ENCODE measurements around the gene ACOT7. TPM values are rescaled to one million over a fixed set of nuclear protein-coding genes. Genes with fewer than 3 reads are reported as not detected.
A peak's percentile ranks its signal among the peaks of the same experiment; 100 is the strongest.

ACOT7 gene
- total RNA-seq, 4 donors from 2014 or later, result 5.6 to 55.0 (median 31.0) TPM

DNA sequence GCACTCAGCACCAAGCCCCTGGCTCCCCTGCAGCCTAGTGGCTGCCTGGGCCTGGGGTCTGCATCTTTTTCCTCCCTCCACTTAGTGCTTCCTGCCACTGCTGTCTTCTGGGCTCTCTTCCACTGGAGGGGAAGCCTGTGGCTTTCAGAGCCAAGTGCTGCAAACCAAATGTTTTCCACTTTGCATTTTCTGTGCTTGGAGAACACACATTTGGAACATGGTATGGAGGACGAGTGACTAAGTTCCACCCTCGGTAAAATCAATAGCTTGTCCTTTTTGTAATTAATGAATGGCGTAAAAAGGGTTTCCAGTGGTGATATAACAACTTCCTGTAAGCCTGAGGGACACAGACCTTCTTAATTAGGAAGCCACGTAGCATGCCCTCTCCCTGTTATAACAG lies 122.6 kb downstream of the ACOT7 start:
- in situ Hi-C loops (cut with MboI; ENCODE audit: low pct_ligation_motif_present in 1 of 4, low pct_unique_long_range_greater_than_20kb in 1 of 4, low sequenced_read_pairs in 3 of 4) (no loop called here), intact Hi-C loops (cut with DNase I; ENCODE audit: low total_unique reads) (no loop called here)
- no peaks in the 10 kb centered on the region for H3K9me3 ChIP-seq
- peak overlapping the region; percentile 58 to 81 (median 68) for H3K27ac ChIP-seq
- DNase-seq, result no peak
- no peaks in the 10 kb centered on the region for H3K36me3 ChIP-seq
- TF ChIP-seq POLR2AphosphoS5 (IDR thresholded peaks at IDR 0.05) (no peak), CTCF (IDR thresholded peaks at IDR 0.05) (no peak), POLR2A (IDR thresholded peaks at IDR 0.05) (no peak), EP300 (IDR thresholded peaks at IDR 0.05; ENCODE audit: low read depth) (no peak)
- H3K27me3 ChIP-seq, result no peaks in the 10 kb centered on the region
- H3K4me1 ChIP-seq, result peaks cover 13 to 44% (median 33%) of the 10 kb centered on the region in 4 donors
- H3K4me3 ChIP-seq, result no peak overlapping the region
- 40 to 45% methylated on average over 1 to 4 of the region's 4 CpGs for WGBS, 2 donors (ENCODE audit: low coverage in 1 of 2)

- Histone ChIP-seq H3K4me1 (peaks cover 12 to 41% (median 29%) of the 10 kb centered on the region in 4 donors), H3K27ac (peak overlapping the region; percentile 58 to 81 (median 68)), H3K9me3 (no peaks in the 10 kb centered on the region), H3K4me3 (no peak overlapping the region), H3K36me3 (no peaks in the 10 kb centered on the region), H3K27me3 (no peaks in the 10 kb centered on the region)
- no peak for TF ChIP-seq POLR2A (IDR thresholded peaks at IDR 0.05)
- TF ChIP-seq EP300 (IDR thresholded peaks at IDR 0.05; ENCODE audit: low read depth), result no peak
- TF ChIP-seq CTCF (IDR thresholded peaks at IDR 0.05), result no peak
- TF ChIP-seq POLR2AphosphoS5 (IDR thresholded peaks at IDR 0.05), result no peak
- in situ Hi-C loops (cut with MboI; ENCODE audit: low pct_ligation_motif_present in 1 of 4, low pct_unique_long_range_greater_than_20kb in 1 of 4, low sequenced_read_pairs in 3 of 4) (no loop called here), intact Hi-C loops (cut with DNase I; ENCODE audit: low total_unique reads) (no loop called here)
- 33% methylated on average over 7 of the region's 8 CpGs; no CpG with 5 or more reads in 1 of the 2 donors for WGBS, 2 donors (ENCODE audit: low coverage in 1 of 2)
- peak; percentile 45 for DNase-seq
Measured at GRCh38 chr1:6270401-6270800, 123.2 kb downstream of the ACOT7 start.

DNA sequence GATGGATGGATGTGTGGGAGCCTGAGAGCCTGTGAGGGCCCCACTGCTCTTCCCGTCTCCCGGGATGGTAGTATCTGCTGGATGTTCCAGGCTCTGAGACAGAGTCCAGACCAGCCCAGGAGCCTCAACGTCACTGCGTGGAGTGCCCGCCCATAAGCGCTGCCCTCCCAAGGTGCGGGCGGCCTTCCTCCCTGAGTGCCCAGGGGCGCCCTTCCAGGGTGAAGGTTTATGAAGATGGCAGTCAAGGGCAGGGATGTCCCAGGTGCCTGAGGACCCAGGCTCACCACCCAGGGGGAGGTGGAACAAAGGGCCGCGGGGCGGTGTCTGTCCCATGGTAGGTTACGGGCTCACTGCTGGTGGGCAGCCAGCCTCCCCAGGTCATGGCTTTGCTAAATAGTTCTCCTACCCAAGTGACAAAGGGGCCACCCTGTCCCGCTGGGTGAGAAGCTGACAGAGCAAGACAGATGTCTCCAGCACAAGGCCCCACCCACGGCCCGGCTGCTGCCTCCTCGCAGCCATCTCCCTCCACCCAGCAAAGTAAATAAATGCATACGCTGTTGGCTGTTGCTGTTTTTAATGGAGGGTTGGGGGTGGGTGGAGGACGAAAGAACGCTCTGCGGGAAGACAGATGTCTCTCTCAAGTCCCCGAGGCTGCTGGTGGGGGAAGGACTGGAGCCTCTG lies 123.7 kb downstream of the ACOT7 start:
- H3K4me1 ChIP-seq, result peaks cover 12 to 41% (median 29%) of the 10 kb centered on the region in 4 donors
- in situ Hi-C loops (cut with MboI; ENCODE audit: low pct_ligation_motif_present in 1 of 4, low pct_unique_long_range_greater_than_20kb in 1 of 4, low sequenced_read_pairs in 3 of 4), result no loop called here
- DNase-seq, result peak; percentile 76

DNA sequence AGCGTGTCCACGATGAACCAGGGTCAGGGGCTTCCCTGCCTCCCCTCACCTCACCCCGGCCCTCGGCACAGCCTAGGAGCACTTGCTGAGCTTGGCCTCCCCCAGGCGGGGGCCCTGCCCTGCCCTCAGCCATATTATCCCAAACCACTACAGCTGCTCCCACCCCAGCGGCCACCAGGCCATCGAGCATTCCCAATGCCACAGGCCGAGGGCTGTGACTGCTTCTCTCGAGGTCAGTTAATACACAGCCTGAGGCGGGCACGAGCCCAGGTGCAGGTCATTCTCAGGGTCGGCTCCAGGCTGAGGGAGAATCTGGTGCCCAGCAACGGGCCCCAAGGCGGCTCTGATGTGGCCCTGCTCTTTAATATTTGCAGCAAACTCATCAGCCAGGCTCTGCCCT lies 124.3 kb downstream of the ACOT7 start:
- Histone ChIP-seq H3K4me1 (peaks cover 12 to 41% (median 29%) of the 10 kb centered on the region in 4 donors), H3K27ac (peak overlapping the region; percentile 58 to 81 (median 68)), H3K36me3 (no peaks in the 10 kb centered on the region), H3K27me3 (no peaks in the 10 kb centered on the region), H3K9me3 (no peaks in the 10 kb centered on the region), H3K4me3 (no peak overlapping the region)
- no peak for TF ChIP-seq POLR2A (IDR thresholded peaks at IDR 0.05)
- intact Hi-C loops (cut with DNase I; ENCODE audit: low total_unique reads) (no loop called here), in situ Hi-C loops (cut with MboI; ENCODE audit: low pct_ligation_motif_present in 1 of 4, low pct_unique_long_range_greater_than_20kb in 1 of 4, low sequenced_read_pairs in 3 of 4) (no loop called here)
- WGBS, 2 donors (ENCODE audit: low coverage in 1 of 2), result 70 to 86% methylated on average over 2 to 14 of the region's 14 CpGs
- no peak for DNase-seq

More for the DNA sequence above, 123.7 kb downstream of the ACOT7 start:
- intact Hi-C loops (cut with DNase I; ENCODE audit: low total_unique reads), result no loop called here
- no peak for TF ChIP-seq EP300 (IDR thresholded peaks at IDR 0.05; ENCODE audit: low read depth)
- TF ChIP-seq CTCF (IDR thresholded peaks at IDR 0.05), result no peak
- TF ChIP-seq POLR2AphosphoS5 (IDR thresholded peaks at IDR 0.05), result peak in 1 of 3 donors; percentile 9
- TF ChIP-seq POLR2A (IDR thresholded peaks at IDR 0.05), result peak; percentile 23
- no peaks in the 10 kb centered on the region for H3K9me3 ChIP-seq
- WGBS, 2 donors (ENCODE audit: low coverage in 1 of 2), result 41% methylated on average over 21 of the region's 22 CpGs; no CpG with 5 or more reads in 1 of the 2 donors
- H3K27me3 ChIP-seq, result no peaks in the 10 kb centered on the region
- H3K4me3 ChIP-seq, result no peak overlapping the region
- peak overlapping the region; percentile 58 to 81 (median 68) for H3K27ac ChIP-seq
- H3K36me3 ChIP-seq, result no peaks in the 10 kb centered on the region

All from transverse colon (tissue), 4 donors.